GM08714 (cell line): Measurements from ENCODE around the gene LDLRAD4.

Experiments
- H3K4me3 ChIP-seq: fragments of 200-500 bp; sonication (Bioruptor generic); 2 replicates; pipeline ENCODE4 v1.5.1; 2014; ENCODE audit warnings: mild to moderate bottlenecking, low read length, inconsistent platforms
- ZNF274 ChIP-seq: IDR thresholded peaks from 2 replicates; pipeline ENCODE4 v1.6.1; 2012; ENCODE audit warnings: mild to moderate bottlenecking, low read depth, low read length

Gene LDLRAD4

GRCh38 chr18:13441736-13442135 lies 223.2 kb downstream of the LDLRAD4 start:
- no peak overlapping the region for H3K4me3 ChIP-seq
- TF ChIP-seq ZNF274 = no peak

GRCh38 chr18:13442451-13442850 lies 223.9 kb downstream of the LDLRAD4 start:
- H3K4me3 ChIP-seq = no peak overlapping the region
- no peak for TF ChIP-seq ZNF274

- H3K4me3 ChIP-seq = no peak overlapping the region
- TF ChIP-seq ZNF274 = no peak
These were observed 225.0 kb downstream of the LDLRAD4 start for GRCh38 chr18:13443552-13443951.

- H3K4me3 ChIP-seq = no peak overlapping the region
These were observed 226.1 kb downstream of the LDLRAD4 start for GRCh38 chr18:13444430-13445240.

GRCh38 chr18:13445241-13445897 lies 226.8 kb downstream of the LDLRAD4 start:
- no peak overlapping the region for H3K4me3 ChIP-seq
- no peak for TF ChIP-seq ZNF274

More at GRCh38 chr18:13444430-13445240, 226.1 kb downstream of the LDLRAD4 start:
- TF ChIP-seq ZNF274 = no peak

GRCh38 chr18:13446024-13446423 lies 227.5 kb downstream of the LDLRAD4 start:
- no peak for TF ChIP-seq ZNF274
- no peak overlapping the region for H3K4me3 ChIP-seq

- no peak overlapping the region for H3K4me3 ChIP-seq
- no peak for TF ChIP-seq ZNF274
These were observed 228.3 kb downstream of the LDLRAD4 start for GRCh38 chr18:13446610-13447461.

- no peak overlapping the region for H3K4me3 ChIP-seq
- no peak for TF ChIP-seq ZNF274
These were observed 229.2 kb downstream of the LDLRAD4 start for GRCh38 chr18:13447621-13448334.

- no peak overlapping the region for H3K4me3 ChIP-seq
- no peak for TF ChIP-seq ZNF274
These were observed 229.8 kb downstream of the LDLRAD4 start for GRCh38 chr18:13448335-13448795.

GRCh38 chr18:13449651-13450050 lies 231.1 kb downstream of the LDLRAD4 start:
- H3K4me3 ChIP-seq = no peak overlapping the region
- TF ChIP-seq ZNF274 = no peak

GRCh38 chr18:13450289-13451212 lies 232.0 kb downstream of the LDLRAD4 start:
- H3K4me3 ChIP-seq = no peak overlapping the region; the same call in 1 of the 2 replicates

GRCh38 chr18:13451213-13451540 lies 232.6 kb downstream of the LDLRAD4 start:
- no peak overlapping the region; the same call in 1 of the 2 replicates for H3K4me3 ChIP-seq
- no peak for TF ChIP-seq ZNF274

More at GRCh38 chr18:13450289-13451212, 232.0 kb downstream of the LDLRAD4 start:
- no peak for TF ChIP-seq ZNF274

- no peak for TF ChIP-seq ZNF274
- no peak overlapping the region for H3K4me3 ChIP-seq
These were observed 233.3 kb downstream of the LDLRAD4 start for GRCh38 chr18:13451661-13452387.
